HUES64 (cell line): Measurements from ENCODE around the gene CNTRL.

Experiments
- H3K27ac ChIP-seq: 2 replicates; pipeline ENCODE4 v1.7.0; 2013; ENCODE audit warnings: low read depth, low read length, inconsistent platforms
- H3K27me3 ChIP-seq: 2 replicates; pipeline ENCODE4 v1.6.1; 2013; ENCODE audit warnings: mild to moderate bottlenecking, low read length; ENCODE audit not compliant: insufficient read depth
- H3K36me3 ChIP-seq: 2 replicates; pipeline ENCODE4 v1.6.1; 2013; ENCODE audit warnings: mild to moderate bottlenecking, low read length; ENCODE audit not compliant: insufficient read depth
- H3K4me1 ChIP-seq: 2 replicates; pipeline ENCODE4 v1.6.1; 2013; ENCODE audit warnings: mild to moderate bottlenecking, low read length, moderate library complexity; ENCODE audit not compliant: insufficient read depth
- H3K4me3 ChIP-seq: 2 replicates; pipeline ENCODE4 v1.5.1; 2013; ENCODE audit warnings: mild to moderate bottlenecking, low read length, moderate library complexity
- H3K9ac ChIP-seq: 2 replicates; pipeline ENCODE4 v1.6.1; 2013; ENCODE audit warnings: mild to moderate bottlenecking, low read depth, low read length
- H3K9me3 ChIP-seq: 2 replicates; pipeline ENCODE4 v1.6.1; 2013; ENCODE audit warnings: low read depth, low read length; ENCODE audit not compliant: insufficient read depth
- WGBS: fragments of 150-250, 120-280 bp; methylation state at CpG from one replicate; pipeline ENCODE4 v1.1.7; 2013; ENCODE audit warnings: missing lambda C conversion rate; 5-methylcytosine and 5-hydroxymethylcytosine counted together

Gene CNTRL

DNA sequence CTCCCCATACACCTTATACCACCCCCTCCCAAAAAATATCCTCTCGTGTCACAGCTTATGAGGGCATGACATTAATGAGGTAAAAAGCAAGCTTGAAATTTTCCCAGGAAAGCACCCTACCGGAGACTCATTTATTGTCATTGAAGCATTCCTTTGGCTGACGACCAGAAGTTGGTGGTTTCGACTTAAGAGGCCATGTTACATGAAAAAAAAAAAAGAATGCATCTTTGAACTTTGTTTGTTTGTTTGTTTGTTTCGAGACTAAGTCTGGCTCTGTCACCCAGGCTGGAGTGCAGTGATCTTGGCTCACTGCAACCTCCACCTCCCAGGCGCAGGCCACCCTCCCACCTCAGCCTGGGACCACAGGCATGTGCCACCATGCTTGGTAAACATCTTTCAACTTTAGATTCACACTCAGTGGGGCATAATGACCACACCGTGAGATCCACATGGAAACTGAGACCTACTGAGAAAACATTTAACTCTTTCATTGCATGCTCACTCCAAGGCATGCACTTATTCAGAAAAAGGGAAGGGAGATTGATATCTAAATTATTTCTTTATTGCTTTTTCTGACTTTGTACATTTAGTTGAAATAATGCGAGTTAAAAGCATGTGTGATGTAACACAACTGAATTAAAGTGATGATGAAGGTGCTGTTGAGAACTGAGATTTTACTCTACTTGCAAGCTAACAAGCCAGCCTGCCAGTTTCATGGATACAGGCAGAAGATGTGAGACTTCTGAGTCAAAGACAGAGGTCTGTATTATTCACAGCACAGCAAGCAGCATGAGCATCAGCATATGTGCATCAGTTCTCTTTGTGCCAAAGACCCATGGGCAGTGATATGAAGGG lies 132.0 kb downstream of the CNTRL start:
- peaks cover 7% of the 10 kb centered on the region for H3K27me3 ChIP-seq
- H3K4me1 ChIP-seq = peaks cover 7% of the 10 kb centered on the region; the same call in 1 of the 2 replicates
- H3K9ac ChIP-seq = no peak overlapping the region
- H3K9me3 ChIP-seq = no peaks in the 10 kb centered on the region
- no peak overlapping the region for H3K4me3 ChIP-seq
- 46% methylated on average over 8 of the region's 8 CpGs for WGBS
- H3K27ac ChIP-seq = no peak overlapping the region
- no peaks in the 10 kb centered on the region for H3K36me3 ChIP-seq

DNA sequence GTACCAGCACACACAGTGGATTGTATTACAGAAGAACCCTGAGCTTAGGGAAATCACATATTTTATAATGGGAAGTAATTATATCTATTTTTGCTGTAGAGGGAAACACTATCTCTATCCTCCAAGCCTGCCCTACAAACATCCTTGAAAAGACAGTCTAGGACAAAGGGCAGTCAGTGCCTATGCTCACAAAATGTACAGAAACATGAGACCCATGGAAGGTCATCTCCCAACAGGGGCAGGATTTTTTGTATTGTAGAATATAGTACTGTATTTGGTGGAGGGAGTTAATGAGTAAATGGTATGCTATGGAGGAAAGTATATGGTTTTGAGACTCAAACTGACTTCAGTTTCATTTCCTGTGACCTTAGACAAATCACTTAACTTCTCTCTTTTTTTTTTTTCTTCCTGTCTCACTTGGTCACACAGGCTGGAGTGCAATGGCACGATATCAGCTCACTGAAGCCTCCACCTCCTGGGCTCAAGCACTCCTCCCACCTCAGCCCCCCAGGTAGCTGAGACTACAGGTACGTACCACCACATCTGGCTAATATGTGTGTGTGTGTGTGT lies 132.7 kb downstream of the CNTRL start:
- Histone ChIP-seq H3K9me3 (no peaks in the 10 kb centered on the region), H3K9ac (no peak overlapping the region), H3K27ac (no peak overlapping the region), H3K27me3 (peaks cover 7% of the 10 kb centered on the region), H3K4me1 (peaks cover 7% of the 10 kb centered on the region; the same call in 1 of the 2 replicates), H3K4me3 (no peak overlapping the region), H3K36me3 (no peaks in the 10 kb centered on the region)
- WGBS = 85% methylated on average over 2 of the region's 2 CpGs

DNA sequence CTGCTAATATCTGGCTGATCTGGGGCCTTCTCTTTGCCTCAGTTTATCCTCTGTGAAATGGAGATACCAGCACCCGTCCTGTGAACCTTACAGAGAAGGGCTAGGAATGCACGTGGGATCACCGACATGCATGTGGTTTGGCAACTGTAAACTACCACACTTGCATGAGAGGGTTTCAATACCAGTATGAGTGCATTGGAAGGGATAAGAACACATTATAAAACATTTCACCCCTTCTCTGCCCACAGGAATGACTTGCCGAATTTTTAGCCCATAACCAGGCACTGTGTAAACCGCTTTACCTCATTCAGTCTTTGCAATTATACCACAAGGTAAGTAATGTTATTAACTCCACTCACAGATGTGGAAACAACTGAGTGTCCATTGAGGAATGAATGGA lies 135.8 kb downstream of the CNTRL start:
- H3K9ac ChIP-seq = no peak overlapping the region
- peaks cover 7% of the 10 kb centered on the region for H3K27me3 ChIP-seq
- peaks cover 14% of the 10 kb centered on the region; the same call in 1 of the 2 replicates for H3K4me1 ChIP-seq
- no peaks in the 10 kb centered on the region for H3K9me3 ChIP-seq
- H3K4me3 ChIP-seq = no peak overlapping the region
- WGBS = 85% methylated on average over 5 of the region's 5 CpGs
- no peak overlapping the region for H3K27ac ChIP-seq
- H3K36me3 ChIP-seq = no peaks in the 10 kb centered on the region

DNA sequence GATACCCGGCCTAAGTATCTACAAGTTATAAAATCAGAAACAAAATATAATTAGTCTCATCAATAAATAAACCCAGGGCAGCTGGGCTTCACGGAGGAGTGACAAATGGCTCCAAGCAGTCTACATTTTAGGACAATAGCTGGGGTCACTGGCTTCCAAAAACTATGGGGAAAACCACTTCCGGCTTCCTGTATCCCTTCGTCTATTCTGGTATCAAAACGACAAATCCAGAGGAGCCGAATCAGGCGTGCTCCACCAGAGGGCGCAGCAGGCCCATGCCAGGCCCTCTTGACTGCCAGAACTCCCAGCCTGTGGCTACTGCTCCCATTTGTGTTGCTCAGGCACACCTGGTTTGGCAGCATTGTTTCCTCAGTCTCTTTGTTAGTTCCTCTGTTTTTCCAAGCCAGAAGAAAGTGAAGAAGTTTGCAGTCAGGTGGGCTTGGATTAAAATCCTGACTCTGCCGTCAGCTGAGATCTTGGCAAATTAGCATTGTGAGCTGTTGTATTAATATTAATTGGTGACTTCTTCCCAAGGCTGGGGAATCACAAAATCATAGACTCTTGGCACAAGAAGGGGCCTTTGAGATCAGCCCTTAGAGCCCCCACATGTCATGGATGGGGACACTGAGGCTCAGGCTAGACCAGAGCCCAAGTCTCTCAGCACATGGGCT lies 138.5 kb downstream of the CNTRL start:
- 27% methylated on average over 9 of the region's 9 CpGs for WGBS
- H3K4me1 ChIP-seq = peaks cover 7% of the 10 kb centered on the region; the same call in 1 of the 2 replicates

DNA sequence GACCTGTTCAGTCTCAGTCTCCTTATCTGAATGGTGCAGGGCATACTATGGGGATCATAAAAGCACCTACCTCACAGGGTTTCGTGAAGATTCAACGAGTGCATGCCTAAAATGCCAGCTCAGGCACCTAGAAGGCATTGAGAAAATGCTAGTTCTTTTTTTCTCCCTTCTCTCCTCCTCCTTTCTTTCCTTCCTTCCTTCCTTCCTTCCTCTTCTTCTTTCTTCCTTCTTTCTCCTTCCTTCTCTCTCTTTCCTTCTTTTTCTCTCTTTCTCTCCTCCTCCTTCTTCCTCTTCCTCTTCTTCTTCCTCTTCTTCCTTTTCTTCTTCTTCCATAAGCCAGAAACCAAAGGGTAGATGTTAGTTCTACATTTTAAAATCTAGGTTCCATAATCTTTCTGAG lies 139.2 kb downstream of the CNTRL start:
- Histone ChIP-seq H3K4me1 (peaks cover 7% of the 10 kb centered on the region; the same call in 1 of the 2 replicates), H3K27me3 (peaks cover 3% of the 10 kb centered on the region), H3K9ac (no peak overlapping the region), H3K27ac (no peak overlapping the region), H3K36me3 (no peaks in the 10 kb centered on the region), H3K9me3 (no peaks in the 10 kb centered on the region), H3K4me3 (no peak overlapping the region)
- 90% methylated on average over 2 of the region's 2 CpGs for WGBS

More for the DNA sequence above, 138.5 kb downstream of the CNTRL start:
- no peaks in the 10 kb centered on the region for H3K9me3 ChIP-seq
- no peak overlapping the region for H3K27ac ChIP-seq
- H3K4me3 ChIP-seq = no peak overlapping the region
- H3K27me3 ChIP-seq = peaks cover 7% of the 10 kb centered on the region
- no peak overlapping the region for H3K9ac ChIP-seq
- H3K36me3 ChIP-seq = no peaks in the 10 kb centered on the region

DNA sequence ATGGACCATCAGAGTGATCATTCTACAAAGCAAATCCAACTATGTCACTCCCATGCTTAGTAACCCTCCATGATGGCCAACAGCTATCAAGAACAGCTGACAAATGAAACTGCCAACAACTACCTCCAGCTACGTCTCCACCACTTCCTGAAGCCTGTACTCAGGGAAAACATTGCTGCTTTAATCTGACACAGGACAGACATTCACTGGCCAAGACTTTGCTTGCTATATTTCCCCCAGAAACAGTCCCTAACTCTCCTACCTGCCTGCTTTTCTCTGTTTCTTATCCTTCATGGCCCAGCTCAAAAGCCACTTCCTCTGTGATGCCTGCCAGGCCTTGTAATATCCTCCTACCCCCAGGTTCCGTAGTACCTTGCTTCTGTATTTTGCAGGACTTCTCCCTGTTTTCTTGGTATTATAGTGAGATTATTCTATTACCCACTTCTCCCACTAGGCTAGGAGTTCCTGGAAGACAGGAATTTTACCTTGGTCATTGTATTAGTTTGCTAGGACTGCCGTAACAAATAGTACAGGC lies 141.6 kb downstream of the CNTRL start:
- H3K4me3 ChIP-seq = no peak overlapping the region
- peaks cover 15% of the 10 kb centered on the region; the same call in 1 of the 2 replicates for H3K27me3 ChIP-seq
- H3K9me3 ChIP-seq = no peaks in the 10 kb centered on the region
- peaks cover 19% of the 10 kb centered on the region for H3K4me1 ChIP-seq
- 87% methylated on average over 2 of the region's 3 CpGs for WGBS
- H3K36me3 ChIP-seq = no peaks in the 10 kb centered on the region
- H3K9ac ChIP-seq = no peak overlapping the region
- H3K27ac ChIP-seq = no peak overlapping the region

DNA sequence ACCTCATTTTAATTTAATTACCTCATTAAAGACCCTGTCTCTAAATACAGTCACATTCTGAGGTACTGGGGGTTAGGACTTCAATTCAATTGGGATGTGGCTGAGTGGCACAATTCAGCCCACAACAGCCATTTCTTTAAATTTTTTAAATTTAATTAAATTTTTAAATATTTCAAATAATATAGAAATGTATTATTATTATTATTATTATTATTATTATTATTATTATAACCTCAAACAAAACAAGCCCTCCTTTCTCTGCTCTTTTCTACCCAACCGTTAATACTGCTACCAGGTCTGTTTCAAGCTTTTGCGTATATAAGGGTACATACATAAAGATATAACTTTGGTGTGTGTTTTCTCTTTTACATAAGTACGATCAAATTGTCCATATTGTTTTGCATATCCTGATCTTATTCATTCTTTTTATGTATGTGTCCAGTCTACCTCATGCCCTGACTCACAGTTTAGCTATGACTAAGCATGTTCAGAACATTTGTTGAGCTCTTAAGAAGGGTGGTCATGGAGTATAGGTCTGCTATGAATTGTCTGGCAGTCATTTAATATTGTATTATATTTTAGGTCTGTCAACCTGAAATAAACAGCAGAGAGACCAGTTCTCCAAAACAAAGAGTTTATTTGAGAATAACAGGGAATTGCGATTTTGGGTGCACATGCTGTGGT lies 143.0 kb downstream of the CNTRL start:
- Histone ChIP-seq H3K4me3 (no peak overlapping the region), H3K36me3 (no peaks in the 10 kb centered on the region), H3K27me3 (peaks cover 15% of the 10 kb centered on the region; the same call in 1 of the 2 replicates), H3K9me3 (no peaks in the 10 kb centered on the region), H3K27ac (no peak overlapping the region), H3K4me1 (peaks cover 33% of the 10 kb centered on the region), H3K9ac (no peak overlapping the region)
- 97% methylated on average over 3 of the region's 4 CpGs for WGBS

DNA sequence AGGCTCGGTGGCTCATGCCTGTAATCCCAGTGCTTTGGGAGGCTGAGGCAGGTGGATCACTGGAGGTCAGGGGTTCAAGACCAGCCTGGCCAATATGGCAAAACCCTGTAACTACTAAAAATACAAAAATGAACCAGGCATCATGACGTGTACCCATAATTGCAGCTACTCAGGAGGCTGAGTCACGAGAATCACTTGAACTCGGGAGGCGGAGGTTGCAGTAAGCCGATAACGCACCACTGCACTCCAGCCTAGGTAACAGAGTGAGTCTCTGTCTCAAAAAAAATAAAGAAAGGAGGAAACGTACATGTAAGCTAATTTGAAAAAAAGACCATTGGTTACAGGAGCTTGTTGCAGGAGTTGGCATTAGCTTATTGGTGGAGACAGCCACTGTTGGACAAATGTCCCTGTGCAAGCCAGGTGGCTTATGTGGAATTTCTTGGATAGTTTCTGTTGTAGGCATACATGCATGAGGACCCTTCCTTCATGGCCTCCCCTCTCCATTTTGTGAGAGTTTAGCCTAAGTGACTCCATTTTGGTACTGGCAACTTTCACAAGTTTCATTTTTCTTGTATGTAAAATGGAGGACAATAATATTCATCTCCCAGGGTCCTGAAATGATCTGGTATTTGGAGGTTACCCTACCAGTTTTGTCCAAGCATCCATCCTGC lies 143.7 kb downstream of the CNTRL start:
- Histone ChIP-seq H3K27me3 (peaks cover 15% of the 10 kb centered on the region; the same call in 1 of the 2 replicates), H3K4me3 (no peak overlapping the region), H3K27ac (no peak overlapping the region), H3K36me3 (no peaks in the 10 kb centered on the region), H3K4me1 (peaks cover 31% of the 10 kb centered on the region), H3K9me3 (no peaks in the 10 kb centered on the region), H3K9ac (no peak overlapping the region)
- 96% methylated on average over 8 of the region's 8 CpGs for WGBS

DNA sequence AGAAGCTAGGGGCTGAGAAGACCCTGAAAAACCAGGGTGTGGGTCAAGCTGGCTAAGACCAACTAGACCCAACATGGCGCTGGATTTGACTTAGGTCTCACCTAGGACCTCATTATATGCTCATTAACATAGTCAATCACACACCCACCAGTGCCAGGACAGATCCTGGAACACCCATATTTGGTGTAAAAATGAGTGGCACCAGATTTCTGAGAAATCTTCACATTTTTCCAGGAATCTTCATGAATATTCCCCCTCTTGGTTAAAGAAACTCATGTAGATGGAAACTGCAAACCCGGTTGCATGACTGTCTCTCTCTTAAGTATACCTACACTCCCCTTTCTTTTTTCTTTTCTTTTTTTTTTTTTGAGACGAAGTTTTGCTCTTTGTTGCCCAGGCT lies 144.8 kb downstream of the CNTRL start:
- 87% methylated on average over 3 of the region's 3 CpGs for WGBS
- H3K9ac ChIP-seq = no peak overlapping the region

DNA sequence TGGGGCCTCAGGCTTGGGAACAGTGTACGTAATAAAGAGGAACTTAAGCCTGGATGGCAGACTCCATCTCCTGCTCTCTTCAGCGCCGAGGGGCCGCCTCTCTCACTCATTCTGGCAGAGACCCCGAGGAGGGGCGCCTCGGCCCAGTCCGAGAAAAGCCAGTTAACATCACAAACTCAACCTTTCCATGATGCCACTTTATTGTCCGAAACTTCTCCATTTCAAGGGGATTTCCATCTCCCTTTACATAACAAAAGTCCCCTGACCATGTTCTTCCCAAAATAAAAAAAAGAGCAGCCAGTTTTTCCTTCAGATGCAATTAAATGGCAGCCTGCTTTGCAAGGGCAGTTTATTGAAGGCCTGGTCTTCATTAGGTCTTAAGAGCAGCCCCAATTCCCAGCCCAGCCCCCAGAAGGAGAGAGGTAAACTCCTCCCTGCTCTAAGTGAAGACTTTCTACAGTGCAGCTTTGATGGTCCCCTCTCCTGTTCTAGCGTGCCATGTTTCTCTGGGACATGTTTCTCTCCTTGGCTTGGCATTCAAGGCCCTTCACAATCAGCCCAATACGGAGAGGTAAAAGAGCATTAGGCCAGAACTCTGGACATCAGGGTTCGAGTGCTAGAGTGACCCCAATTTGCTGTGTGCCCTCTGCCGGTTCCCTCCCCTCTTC lies 146.4 kb downstream of the CNTRL start:
- H3K4me3 ChIP-seq = peak overlapping the region; percentile 37
- peak overlapping the region; percentile 36; the same call in 1 of the 2 replicates for H3K9ac ChIP-seq
- WGBS = 8% methylated on average over 13 of the region's 13 CpGs
- peaks cover 29% of the 10 kb centered on the region for H3K4me1 ChIP-seq
- no peaks in the 10 kb centered on the region for H3K36me3 ChIP-seq
- peaks cover 15% of the 10 kb centered on the region; the same call in 1 of the 2 replicates for H3K27me3 ChIP-seq
- H3K9me3 ChIP-seq = no peaks in the 10 kb centered on the region
- peak overlapping the region; percentile 94 for H3K27ac ChIP-seq

More for the DNA sequence above, 144.8 kb downstream of the CNTRL start:
- H3K4me3 ChIP-seq = no peak overlapping the region
- H3K27ac ChIP-seq = no peak overlapping the region
- peaks cover 15% of the 10 kb centered on the region; the same call in 1 of the 2 replicates for H3K27me3 ChIP-seq
- peaks cover 29% of the 10 kb centered on the region for H3K4me1 ChIP-seq
- no peaks in the 10 kb centered on the region for H3K36me3 ChIP-seq
- no peaks in the 10 kb centered on the region for H3K9me3 ChIP-seq
